ENCODE results near the gene IL27RA.
A peak's percentile ranks its signal among the peaks of the same experiment; 100 is the strongest.

IL27RA gene

DNA sequence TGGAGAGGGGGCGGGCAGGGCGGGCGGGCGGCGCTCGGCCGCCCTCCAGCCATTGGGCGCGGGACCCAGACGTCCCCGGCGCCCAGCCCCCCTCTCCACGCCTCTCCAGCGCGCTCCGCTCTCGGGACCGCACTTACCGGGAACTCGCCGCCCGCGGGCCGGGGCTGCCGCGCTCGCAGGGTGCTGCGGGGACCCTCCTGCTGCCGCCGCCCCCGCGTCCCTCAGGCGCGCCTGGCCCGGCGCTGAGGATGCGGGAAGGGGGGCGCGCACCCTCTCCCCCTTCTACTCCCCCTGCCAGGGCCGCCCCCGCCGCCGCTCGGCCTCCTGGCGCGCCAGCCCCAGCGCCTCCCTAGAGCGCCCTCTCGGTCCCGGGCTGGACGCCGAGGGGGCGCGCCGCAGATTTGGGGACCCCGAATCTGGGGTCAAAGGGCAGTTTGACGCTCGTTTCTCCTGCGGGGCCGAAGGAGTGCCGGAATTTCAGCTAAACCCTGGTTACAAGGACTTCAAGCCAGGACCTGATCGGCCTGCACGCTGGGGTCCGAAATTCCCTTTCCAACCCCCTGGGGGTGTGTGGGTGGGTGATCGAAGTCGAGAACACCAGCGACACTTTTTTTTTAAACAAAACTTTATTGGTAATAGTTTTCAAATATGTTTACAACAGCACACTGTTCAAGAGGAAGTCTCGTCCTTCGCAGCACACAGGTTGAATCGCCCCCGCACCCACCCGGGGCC is 59.7 kb downstream of the IL27RA start:
- Mint-ChIP-seq H3K4me1 (ENCODE audit: low read depth) (peaks cover 30% of the 10 kb centered on the region), H3K27me3 (no peaks in the 10 kb centered on the region), H3K27ac (peak overlapping the region; percentile 98), H3K4me3 (peak overlapping the region; percentile 92), H3K9me3 (peaks cover 9% of the 10 kb centered on the region), H3K36me3 (ENCODE audit: low read depth) (peaks cover 46% of the 10 kb centered on the region)
- peak; percentile 87 for DNase-seq

DNA sequence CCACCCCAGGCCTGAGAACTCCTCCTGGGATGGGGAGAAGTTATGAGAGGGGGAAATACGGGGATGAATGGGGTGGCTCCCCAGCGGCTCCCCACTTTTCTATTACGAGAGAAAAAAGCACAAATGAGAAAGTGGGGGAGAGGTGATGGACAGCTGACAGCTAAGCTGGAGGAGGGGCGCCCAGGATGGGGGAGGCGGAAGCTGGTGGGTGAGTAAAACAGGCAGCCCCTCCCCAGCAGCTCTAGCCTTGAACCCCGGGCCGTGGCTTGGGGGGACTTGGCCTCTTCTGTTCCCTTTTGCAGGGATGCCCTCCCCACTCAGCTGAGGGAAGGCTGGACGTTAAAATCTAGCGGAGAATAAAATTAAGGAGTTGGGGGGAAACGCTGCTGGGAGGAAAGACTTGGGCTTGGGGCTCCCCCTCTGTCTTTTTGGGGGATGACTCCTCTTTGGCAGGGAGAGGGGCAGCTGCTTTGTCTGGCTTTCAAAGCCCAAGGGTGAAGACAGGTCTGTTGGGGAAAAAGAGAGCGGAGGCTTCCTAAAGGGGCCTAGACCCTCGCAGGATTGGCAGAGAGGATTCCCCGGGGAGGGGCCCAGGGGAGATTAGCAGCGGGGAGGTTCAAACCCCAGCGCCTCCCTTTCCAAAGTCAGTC is 60.4 kb downstream of the IL27RA start:
- peaks cover 9% of the 10 kb centered on the region for H3K9me3 Mint-ChIP-seq
- H3K36me3 Mint-ChIP-seq (ENCODE audit: low read depth), result peaks cover 46% of the 10 kb centered on the region
- peak overlapping the region; percentile 92 for H3K4me3 Mint-ChIP-seq
- peaks cover 30% of the 10 kb centered on the region for H3K4me1 Mint-ChIP-seq (ENCODE audit: low read depth)
- H3K27ac Mint-ChIP-seq, result peak overlapping the region; percentile 98
- no peaks in the 10 kb centered on the region for H3K27me3 Mint-ChIP-seq
- no peak for DNase-seq

DNA sequence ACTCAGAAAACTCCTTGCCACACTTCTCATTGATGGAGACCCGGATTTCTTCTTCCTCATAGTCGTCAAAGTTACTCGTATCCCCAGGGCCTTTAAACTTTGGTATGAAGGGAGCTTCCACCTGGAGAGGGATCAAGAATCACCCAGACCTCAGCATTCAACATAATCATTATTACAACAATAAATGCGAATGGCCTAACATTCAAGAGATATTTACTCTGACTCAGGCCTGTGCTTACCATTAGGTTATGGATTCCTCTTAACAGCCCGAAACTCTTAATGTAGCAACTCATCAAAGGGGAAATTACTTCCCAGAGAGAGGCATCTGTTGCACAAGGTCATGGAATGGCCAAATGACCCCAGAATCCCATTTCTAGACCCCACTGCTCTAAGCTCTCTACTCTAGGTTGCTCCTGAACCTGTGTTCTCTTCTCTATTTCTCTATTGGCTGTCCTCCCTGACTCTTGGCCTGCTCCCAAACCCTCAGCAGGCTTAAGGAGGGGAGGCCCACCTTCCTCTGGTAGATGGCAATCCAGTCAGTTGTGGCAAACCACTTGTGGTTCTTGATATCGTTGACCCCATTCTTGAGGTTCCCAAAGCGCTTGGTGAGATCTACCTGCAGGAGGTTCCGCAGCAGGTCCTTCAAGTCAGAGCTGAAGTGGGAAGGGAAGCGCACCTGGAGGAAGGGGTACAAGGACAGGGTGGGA is 61.7 kb downstream of the IL27RA start:
- peaks cover 9% of the 10 kb centered on the region for H3K9me3 Mint-ChIP-seq
- H3K27me3 Mint-ChIP-seq, result no peaks in the 10 kb centered on the region
- peaks cover 47% of the 10 kb centered on the region for H3K36me3 Mint-ChIP-seq (ENCODE audit: low read depth)
- H3K27ac Mint-ChIP-seq, result no peak overlapping the region
- H3K4me3 Mint-ChIP-seq, result peak overlapping the region; percentile 27
- DNase-seq, result no peak
- H3K4me1 Mint-ChIP-seq (ENCODE audit: low read depth), result peaks cover 27% of the 10 kb centered on the region

DNA sequence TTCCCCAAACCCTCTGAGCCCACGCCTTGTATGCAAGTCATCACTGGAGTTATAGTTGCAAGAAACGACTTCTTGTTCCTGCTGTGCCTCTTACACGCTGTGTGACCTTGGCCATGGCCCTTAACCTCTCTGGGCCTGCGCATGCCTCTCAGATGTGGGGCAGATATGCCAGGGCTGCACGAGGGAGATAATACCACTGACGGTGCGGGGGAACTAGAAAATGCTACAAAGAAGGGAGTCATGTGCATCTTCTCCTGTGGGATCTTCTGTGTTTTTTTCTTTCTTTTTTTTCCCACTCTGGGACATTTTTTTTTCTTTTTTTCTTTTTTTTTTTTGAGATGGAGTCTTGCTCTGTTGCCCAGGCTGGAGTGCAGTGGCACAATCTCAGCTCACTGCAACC is 63.3 kb downstream of the IL27RA start:
- H3K9me3 Mint-ChIP-seq, result peaks cover 9% of the 10 kb centered on the region
- no peaks in the 10 kb centered on the region for H3K27me3 Mint-ChIP-seq
- H3K27ac Mint-ChIP-seq, result no peak overlapping the region
- DNase-seq, result no peak
- H3K4me1 Mint-ChIP-seq (ENCODE audit: low read depth), result peaks cover 17% of the 10 kb centered on the region
- H3K36me3 Mint-ChIP-seq (ENCODE audit: low read depth), result peaks cover 35% of the 10 kb centered on the region
- H3K4me3 Mint-ChIP-seq, result no peak overlapping the region

DNA sequence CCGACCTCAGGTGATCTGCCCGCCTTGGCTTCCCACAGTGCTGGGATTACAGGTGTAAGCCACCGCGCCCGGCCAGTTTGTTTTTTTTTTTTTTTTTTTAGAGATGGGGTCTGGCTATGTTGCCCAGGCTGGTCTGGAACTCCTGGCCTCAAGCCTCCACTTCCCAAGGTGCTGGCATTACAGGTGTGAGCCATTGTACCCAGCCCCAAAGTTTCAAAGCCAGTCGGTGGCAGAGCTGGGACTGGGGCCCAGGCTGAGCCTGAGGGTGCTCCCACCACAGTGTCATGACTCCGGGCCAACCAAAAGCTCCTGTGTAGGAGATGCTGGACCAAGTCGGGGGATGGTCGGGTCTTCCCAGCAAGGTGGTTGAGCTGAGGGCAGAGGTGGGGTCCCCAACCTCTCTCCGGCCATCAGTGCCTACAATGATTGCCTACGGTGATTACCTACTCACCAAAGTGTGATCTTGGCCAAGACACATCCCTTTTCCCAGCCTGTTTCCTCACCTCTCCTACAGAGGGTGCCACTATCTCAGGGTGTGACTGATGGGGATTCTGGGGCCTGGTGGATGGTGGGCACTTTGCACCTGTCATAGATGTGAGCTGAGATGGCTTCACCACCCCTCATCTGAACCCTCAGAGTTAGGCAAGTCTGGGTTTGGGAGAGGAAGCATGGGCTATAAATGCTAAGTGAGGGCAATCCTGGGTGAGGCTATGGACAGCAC is 64.9 kb downstream of the IL27RA start:
- peaks cover 16% of the 10 kb centered on the region for H3K4me1 Mint-ChIP-seq (ENCODE audit: low read depth)
- H3K36me3 Mint-ChIP-seq (ENCODE audit: low read depth), result peaks cover 43% of the 10 kb centered on the region
- no peaks in the 10 kb centered on the region for H3K27me3 Mint-ChIP-seq
- H3K9me3 Mint-ChIP-seq, result peaks cover 9% of the 10 kb centered on the region
- no peak overlapping the region for H3K4me3 Mint-ChIP-seq
- no peak for DNase-seq
- no peak overlapping the region for H3K27ac Mint-ChIP-seq

DNA sequence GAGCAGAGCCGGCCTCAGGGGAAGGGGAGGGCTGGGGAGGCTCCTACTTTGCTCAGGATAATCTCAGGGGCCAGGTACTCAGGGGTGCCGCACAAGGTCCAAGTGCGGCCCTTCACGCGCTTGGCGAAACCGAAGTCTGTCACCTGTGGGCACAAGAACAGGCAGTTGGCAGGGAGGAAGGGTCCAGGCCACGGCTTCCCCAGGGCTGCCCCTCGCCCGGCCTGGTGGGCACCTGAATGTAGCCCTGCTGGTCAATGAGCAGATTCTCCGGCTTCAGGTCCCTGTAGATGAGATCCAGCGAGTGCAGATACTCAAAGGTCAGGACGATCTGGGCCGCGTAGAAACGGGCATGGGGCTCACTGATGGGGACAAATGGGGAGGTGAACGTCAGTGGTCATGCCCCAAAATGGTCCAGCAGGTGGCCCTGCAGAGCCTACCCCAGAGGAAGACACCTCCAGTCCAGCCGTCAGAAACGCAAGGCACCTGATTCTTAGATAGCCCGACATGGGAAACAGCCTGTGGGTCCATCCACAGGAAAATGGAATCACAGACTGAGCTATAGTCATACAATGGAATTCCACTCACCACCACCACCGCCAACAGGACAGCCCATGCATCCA is 66.1 kb downstream of the IL27RA start:
- peaks cover 9% of the 10 kb centered on the region for H3K9me3 Mint-ChIP-seq
- no peak overlapping the region for H3K27ac Mint-ChIP-seq
- peaks cover 46% of the 10 kb centered on the region for H3K36me3 Mint-ChIP-seq (ENCODE audit: low read depth)
- H3K4me1 Mint-ChIP-seq (ENCODE audit: low read depth), result peaks cover 8% of the 10 kb centered on the region
- no peak overlapping the region for H3K4me3 Mint-ChIP-seq
- DNase-seq, result no peak
- H3K27me3 Mint-ChIP-seq, result no peaks in the 10 kb centered on the region

DNA sequence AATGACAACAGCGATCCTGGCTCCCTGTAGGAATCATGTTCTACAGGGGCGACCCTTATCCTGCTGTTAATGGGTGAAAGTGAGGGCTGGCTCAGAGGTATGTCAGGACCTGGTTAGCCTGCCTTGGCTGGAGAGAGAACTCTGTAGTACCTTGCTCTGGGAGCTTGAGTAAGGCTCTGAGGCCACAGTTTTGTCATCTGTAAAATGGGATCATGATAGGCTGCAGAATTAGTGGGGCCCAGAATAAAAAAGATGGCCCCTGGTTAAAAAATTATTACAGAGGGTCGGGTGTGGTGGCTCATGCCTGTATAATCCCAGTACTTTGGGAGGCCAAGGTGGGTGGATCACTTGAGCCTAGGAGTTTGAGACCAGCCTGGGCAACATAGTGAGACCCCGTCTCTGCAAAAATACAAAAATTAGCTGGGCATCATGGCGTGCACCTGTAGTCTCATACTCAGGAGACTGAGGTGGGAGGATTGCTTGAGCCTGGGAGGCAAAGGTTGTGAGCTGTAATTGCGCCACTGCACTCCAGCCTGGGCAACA is 69.5 kb downstream of the IL27RA start:
- DNase-seq, result no peak
- Mint-ChIP-seq H3K27me3 (no peaks in the 10 kb centered on the region), H3K4me1 (ENCODE audit: low read depth) (no peaks in the 10 kb centered on the region), H3K27ac (no peak overlapping the region), H3K36me3 (ENCODE audit: low read depth) (peaks cover 60% of the 10 kb centered on the region), H3K4me3 (no peak overlapping the region), H3K9me3 (no peaks in the 10 kb centered on the region)

DNA sequence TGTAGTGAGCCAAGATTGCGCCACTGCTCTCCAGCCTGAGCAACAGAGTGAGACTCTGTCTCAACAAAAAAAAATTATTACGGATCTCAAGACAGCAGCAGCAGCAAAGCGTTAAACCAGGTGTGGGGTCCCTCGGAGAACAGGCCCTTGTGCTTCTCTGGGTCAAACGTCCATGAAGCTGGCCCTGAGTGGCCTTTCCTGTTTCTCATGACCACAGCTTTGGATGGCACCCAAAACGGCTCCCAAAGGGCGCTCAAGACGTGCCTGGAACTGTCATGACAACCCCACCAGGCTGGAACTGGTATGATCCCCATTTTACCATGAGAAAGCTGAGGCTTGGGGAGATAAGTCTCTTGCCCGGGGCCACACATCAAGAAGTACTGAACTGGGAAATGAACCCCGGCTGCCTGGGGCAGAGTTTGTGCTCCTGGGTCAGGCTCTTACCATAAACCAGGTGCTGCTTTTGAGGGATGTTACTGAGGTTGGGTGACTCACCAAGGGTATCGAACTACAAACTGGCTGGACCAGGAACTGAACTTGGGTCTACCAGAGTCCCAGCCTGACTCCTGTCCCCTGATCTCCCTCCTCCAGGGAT is 70.6 kb downstream of the IL27RA start:
- no peaks in the 10 kb centered on the region for H3K27me3 Mint-ChIP-seq
- no peaks in the 10 kb centered on the region for H3K9me3 Mint-ChIP-seq
- no peaks in the 10 kb centered on the region for H3K4me1 Mint-ChIP-seq (ENCODE audit: low read depth)
- H3K36me3 Mint-ChIP-seq (ENCODE audit: low read depth), result peaks cover 58% of the 10 kb centered on the region
- DNase-seq, result no peak
- no peak overlapping the region for H3K27ac Mint-ChIP-seq
- H3K4me3 Mint-ChIP-seq, result no peak overlapping the region

DNA sequence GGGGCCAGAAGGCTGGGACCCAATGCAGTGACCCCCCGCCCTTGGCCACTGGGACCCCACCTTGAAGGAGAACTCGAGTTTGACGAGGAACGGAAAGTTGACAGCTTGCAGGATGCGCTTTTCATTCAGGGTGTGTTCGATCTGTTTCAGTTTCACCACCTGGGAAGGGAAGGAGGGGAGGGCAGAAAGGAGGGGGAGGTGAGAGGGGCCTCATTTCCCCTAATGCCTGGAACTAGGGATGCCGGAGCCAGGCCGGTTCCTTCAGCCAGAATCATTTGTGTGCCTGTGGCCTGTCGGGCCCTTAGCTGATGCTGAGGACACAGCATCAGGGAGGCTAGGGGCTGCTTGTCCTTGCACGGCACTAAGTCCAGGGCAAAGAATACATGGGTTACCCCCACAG is 71.2 kb downstream of the IL27RA start:
- Mint-ChIP-seq H3K4me3 (no peak overlapping the region), H3K27me3 (no peaks in the 10 kb centered on the region), H3K4me1 (ENCODE audit: low read depth) (no peaks in the 10 kb centered on the region), H3K27ac (no peak overlapping the region), H3K36me3 (ENCODE audit: low read depth) (peaks cover 55% of the 10 kb centered on the region), H3K9me3 (no peaks in the 10 kb centered on the region)
- DNase-seq, result no peak
